GM19463 (cell line): ENCODE results near the gene ZNF423.

Experiments used
- ATAC-seq: cut with Tn5 transposase; IDR thresholded peaks from one replicate; pipeline ENCODE4 v1.9.1; 2021; ENCODE audit warnings: mild to moderate bottlenecking, moderate library complexity; ENCODE audit not compliant: unreplicated experiment

The ZNF423 gene

GRCh38 chr16:49827805-49828438 is 28.0 kb downstream of the ZNF423 start:
- ATAC-seq = no peak

- ATAC-seq = no peak
These were observed 29.4 kb downstream of the ZNF423 start for GRCh38 chr16:49826515-49826914.

GRCh38 chr16:49825041-49825440 is 30.9 kb downstream of the ZNF423 start:
- ATAC-seq = no peak

- no peak for ATAC-seq
These were observed 31.3 kb downstream of the ZNF423 start for GRCh38 chr16:49824593-49824992.

- no peak for ATAC-seq
These were observed 33.1 kb downstream of the ZNF423 start for GRCh38 chr16:49822649-49823370.

- ATAC-seq = no peak
These were observed 34.2 kb downstream of the ZNF423 start for GRCh38 chr16:49821614-49822282.

GRCh38 chr16:49821156-49821555 is 34.8 kb downstream of the ZNF423 start:
- ATAC-seq = no peak

GRCh38 chr16:49817754-49818507 is 38.0 kb downstream of the ZNF423 start:
- no peak for ATAC-seq

GRCh38 chr16:49816875-49817274 is 39.0 kb downstream of the ZNF423 start:
- no peak for ATAC-seq

- ATAC-seq = no peak
These were observed 44.1 kb downstream of the ZNF423 start for GRCh38 chr16:49811644-49812334.

GRCh38 chr16:49810831-49811230 is 45.1 kb downstream of the ZNF423 start:
- ATAC-seq = no peak

GRCh38 chr16:49809561-49809960 is 46.4 kb downstream of the ZNF423 start:
- ATAC-seq = no peak

- no peak for ATAC-seq
These were observed 46.9 kb downstream of the ZNF423 start for GRCh38 chr16:49809062-49809461.

- no peak for ATAC-seq
These were observed 49.5 kb downstream of the ZNF423 start for GRCh38 chr16:49806446-49806845.

GRCh38 chr16:49801290-49801689 is 54.6 kb downstream of the ZNF423 start:
- ATAC-seq = no peak

- no peak for ATAC-seq
These were observed 55.0 kb downstream of the ZNF423 start for GRCh38 chr16:49800876-49801275.

- ATAC-seq = no peak
These were observed 55.5 kb downstream of the ZNF423 start for GRCh38 chr16:49800441-49800840.

GRCh38 chr16:49799172-49799571 is 56.7 kb downstream of the ZNF423 start:
- ATAC-seq = no peak

GRCh38 chr16:49795513-49795912 is 60.4 kb downstream of the ZNF423 start:
- ATAC-seq = no peak

- no peak for ATAC-seq
These were observed 62.7 kb downstream of the ZNF423 start for GRCh38 chr16:49793244-49793643.

GRCh38 chr16:49789616-49790015 is 66.3 kb downstream of the ZNF423 start:
- ATAC-seq = no peak
